HEK293T (cell line): Measurements from ENCODE around the gene OLFML3.

ENCODE experiments used
- BHLHE40 ChIP-seq: fragments of 450-650 bp; IDR thresholded peaks from 2 replicates; pipeline ENCODE4 v1.6.1; 2016; ENCODE audit warnings: mild to moderate bottlenecking, moderate library complexity, borderline replicate concordance
- FOXK2 ChIP-seq: fragments of 450-650 bp; IDR thresholded peaks from 2 replicates; pipeline ENCODE4 v1.6.1; 2016; ENCODE audit warnings: mild to moderate bottlenecking
- L3MBTL2 ChIP-seq: fragments of 450-650 bp; conservative IDR thresholded peaks from 2 replicates; pipeline ENCODE4 v1.6.1; 2016; ENCODE audit warnings: mild to moderate bottlenecking
- LEF1 ChIP-seq: fragments of 450-650 bp; IDR thresholded peaks from 2 replicates; pipeline ENCODE4 v1.6.1; 2017; ENCODE audit warnings: mild to moderate bottlenecking, borderline replicate concordance
- SP1 ChIP-seq: fragments of 450-650 bp; IDR thresholded peaks from 2 replicates; pipeline ENCODE4 v1.6.1; 2017

DNA sequence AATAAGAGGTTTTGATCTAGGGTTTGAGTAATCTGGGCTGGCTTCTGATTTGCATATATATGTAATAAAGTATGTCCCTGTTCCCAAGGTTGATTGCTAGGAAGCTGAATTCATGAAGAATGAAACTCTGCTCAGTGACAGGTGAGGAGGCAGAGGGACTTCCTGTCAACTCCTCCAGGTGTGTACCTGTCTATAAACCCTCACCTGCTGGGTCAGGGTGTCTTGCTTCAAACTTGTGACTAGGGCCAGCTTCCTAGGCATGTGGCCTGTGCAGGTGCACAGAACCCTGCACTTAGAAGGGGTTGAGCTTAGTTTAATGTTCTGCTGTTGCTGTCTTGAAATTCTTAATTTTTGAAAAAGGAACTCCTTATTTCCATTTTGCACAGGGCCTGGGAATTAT is 21.1 kb downstream of the OLFML3 start:
- TF ChIP-seq LEF1 = no peak
- no peak for TF ChIP-seq L3MBTL2
- no peak for TF ChIP-seq FOXK2
- TF ChIP-seq SP1 = no peak
- TF ChIP-seq BHLHE40 = no peak
